ENCODE results near the gene ADORA2B.
"Not testable (repeated sequence)": the region's sequence is repeated elsewhere in the genome, so short reads cannot be mapped to it uniquely, and the experiment has no call there.

Gene ADORA2B

DNA sequence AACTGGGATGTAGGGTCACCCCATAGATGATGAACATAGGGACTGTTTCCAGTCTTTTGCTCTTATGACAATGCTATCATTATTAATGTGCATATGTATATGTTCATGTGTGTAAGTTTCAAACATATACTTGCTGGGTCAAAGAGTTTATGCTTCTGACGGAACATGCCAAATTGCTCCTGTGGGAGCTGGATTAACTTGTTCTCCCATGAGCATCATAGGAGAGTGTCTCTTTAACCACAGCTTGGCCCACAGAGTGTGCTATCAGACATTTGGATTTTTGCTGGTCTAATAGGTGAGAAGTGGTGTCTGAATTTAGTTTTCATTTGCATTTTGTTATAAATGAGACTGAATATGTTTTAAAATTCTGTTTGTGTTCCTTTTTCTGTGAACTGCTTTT, 22.3 kb upstream of the ADORA2B start:
- no peak for DNase-seq (ENCODE audit: low read depth in 2 of 2)

GRCh38 chr17:15926039-15926740, 18.7 kb upstream of the ADORA2B start:
- no peak for DNase-seq (ENCODE audit: low read depth in 2 of 2)

GRCh38 chr17:15928286-15928785, 16.6 kb upstream of the ADORA2B start:
- DNase-seq (ENCODE audit: low read depth in 2 of 2) = no peak

DNA sequence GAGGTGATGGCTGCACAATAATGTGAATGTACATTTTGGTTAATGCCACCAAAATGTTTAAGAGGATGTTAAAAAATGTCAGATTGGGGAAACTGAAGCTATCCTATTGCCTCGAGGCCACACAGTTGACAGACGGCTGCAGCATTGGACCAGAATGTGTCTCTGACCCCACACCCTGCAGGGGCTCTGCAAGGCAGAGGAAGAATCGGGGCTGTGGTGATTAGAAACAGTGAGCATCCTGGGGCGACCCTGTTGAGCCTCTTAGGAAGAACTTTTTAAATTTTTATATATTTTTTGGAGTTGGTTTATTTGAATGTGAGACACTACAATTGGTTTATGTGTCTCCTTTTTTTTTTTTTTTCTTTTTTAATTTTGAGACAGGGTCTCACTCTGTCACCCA, 15.0 kb upstream of the ADORA2B start:
- DNase-seq (ENCODE audit: low read depth in 2 of 2) = no peak

DNA sequence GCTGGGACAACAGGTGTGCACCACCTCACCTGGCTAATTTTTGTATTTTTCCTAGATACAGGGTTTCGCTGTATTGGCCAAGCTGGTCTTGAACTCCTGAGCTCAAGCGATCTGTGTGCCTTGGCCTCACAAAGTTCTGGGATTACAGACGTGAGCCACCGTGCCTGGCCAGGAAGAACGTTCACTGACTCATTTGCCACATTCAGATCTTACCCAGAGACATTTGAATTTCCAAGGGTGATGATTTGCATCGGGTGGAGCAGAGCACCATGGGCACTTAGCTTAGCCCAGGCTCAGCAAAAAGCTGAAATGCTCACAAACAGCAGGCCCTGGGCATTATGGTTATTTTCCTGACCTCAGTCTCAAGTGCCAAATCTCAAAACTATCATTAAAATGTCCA, 14.5 kb upstream of the ADORA2B start:
- no peak for DNase-seq (ENCODE audit: low read depth in 2 of 2)

- no peak for DNase-seq (ENCODE audit: low read depth in 2 of 2)
These were observed 13.5 kb upstream of the ADORA2B start for GRCh38 chr17:15931394-15931793.

DNA sequence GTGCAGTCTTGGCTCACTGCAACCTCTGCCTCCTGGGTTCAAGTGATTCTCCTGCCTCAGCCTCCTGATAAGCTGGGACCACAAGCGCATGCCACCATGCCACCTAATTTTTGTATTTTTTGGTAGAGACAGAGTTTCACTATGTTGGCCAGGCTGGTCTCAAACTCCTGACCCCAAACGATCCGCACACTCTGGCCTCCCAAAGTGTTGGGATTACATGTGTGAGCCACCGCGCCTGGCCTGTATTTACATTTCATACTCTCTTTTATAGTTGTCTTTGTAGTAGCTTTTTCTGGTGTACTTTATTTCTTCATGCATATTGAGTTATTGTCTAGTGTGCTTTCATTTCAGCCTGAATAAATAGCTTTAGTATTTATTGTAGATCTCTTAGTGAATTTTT, 10.1 kb upstream of the ADORA2B start:
- DNase-seq (ENCODE audit: low read depth in 2 of 2) = no peak

DNA sequence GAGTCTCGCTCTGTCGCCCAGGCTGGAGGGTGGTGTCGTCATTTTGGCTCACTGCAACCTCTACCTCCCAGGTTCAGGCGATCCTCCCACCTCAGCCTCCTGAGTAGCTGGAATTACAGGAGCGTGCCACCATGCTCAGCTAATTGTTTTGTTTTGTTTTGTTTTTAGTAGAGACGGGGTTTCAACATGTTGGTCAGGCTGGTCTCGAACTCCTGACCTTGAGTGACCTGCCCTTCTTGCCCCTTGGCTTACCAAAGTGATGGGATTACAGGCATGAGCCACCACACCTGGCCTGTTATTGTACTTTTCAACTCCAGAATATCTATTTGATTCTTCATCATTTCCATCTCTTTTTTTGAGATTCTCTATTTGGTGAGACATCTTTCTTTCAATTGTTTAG, 9.0 kb upstream of the ADORA2B start:
- no peak for DNase-seq (ENCODE audit: low read depth in 2 of 2)

- DNase-seq (ENCODE audit: low read depth in 2 of 2) = not testable (repeated sequence)
These were observed 8.4 kb upstream of the ADORA2B start for GRCh38 chr17:15936481-15936880.

DNA sequence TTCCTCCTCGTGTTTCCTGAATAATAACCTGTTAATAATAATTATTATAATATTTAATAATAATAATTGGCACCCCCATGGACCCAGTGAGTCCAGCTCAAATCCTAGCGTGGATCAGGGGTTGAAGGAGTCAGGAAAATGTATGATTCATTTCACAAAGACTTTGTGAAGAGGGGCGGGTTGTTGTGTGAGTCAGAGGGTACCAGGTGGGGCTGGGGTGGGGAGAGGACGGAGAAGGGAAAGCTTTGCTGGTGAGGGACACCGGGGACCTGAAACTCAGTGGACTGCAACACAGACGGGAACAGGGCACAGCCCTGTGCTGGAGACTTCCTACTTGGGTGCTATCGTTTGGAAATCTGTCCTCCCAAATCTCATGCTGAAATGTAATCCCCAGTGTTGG, 3.1 kb upstream of the ADORA2B start:
- DNase-seq (ENCODE audit: low read depth in 2 of 2) = no peak

DNA sequence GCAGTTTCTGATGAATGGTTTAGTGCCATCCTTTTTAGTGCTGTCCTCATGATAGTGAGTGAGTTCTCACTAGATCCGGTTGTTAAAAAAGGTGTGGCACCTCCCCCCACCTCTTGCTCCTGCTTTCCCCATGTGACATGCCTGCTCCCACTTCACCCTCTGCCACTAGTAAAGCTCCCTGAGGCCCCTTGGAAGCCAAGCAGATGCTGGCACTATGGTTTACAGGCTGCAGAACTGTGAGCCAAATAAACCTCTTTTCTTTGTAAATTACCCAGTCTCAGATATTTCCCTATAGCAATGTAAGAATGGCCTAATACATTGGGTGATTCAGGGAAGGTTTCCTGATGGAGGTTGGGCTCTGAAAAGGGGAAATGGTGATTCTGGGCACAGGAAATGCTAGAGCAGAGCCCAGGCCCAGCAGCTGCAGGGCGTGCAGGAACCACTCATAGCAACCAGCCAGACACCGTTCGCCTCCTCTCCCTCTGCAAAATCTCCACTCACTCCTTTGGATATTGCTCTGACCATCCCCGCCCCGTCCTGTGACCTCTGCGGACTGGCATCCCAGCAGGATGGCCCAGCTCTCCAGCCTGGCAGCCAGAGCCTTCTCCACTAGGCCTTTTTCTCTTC, 2.6 kb upstream of the ADORA2B start:
- DNase-seq (ENCODE audit: low read depth in 2 of 2) = no peak

GRCh38 chr17:15943971-15944758, 765 bp upstream of the ADORA2B start:
- no peak for DNase-seq (ENCODE audit: low read depth in 2 of 2)

DNA sequence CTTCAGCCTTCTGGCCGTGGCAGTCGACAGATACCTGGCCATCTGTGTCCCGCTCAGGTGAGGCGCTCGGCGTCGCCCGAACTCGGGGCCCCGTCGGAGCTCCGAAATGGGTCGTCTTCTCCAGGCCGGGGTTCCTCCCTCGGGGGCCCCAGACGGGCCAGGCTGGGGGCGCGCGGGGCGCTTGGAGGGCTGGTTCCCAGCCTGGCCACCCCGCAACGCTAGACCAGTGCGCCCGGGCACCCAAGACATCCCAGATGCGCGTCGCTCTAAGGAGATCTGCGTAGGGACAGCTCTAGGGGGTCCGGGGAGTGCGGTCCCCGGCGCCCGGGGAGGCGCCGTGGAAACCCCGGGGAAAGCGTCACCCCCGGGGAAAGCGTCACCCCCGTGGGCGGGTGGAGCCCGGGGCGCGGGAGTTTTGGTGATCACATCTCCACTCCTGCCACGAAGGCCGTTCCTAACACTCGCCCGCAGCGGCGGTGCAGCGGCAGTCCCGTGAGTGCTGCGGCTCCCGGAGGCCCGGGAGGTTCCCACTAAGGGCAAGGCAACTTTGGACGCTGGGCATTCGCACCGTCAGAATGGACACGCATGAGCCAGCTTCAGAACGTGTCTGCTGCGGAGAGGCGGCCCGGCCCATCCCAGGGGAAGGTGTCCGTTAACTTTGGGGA, 729 bp downstream of the ADORA2B start:
- DNase-seq (ENCODE audit: low read depth in 2 of 2) = no peak

DNA sequence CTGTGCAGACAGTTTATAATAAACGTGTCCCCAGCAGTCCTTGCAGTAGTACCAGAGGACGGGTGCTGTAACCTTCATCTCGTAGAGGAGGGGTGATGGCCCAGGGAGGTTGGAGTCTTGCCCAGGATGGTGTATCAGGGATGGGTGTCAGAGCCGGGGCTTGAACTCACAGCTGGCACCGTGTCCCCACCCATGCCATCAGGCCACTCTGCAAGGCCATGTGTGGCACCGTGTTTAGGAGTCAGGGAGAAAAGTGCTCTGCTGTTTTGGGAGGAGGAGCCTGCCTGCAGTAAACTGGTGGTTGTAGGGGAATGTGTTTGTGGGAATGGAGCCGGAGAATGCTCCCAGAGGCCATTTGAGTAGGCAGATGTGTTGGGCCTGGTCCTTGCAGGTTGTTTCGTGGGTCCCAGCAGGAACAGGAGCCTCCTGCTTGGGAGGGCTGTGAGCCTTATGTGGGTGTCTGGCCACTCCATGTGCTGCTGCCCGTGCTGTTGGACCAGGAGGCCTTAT, 1.7 kb downstream of the ADORA2B start:
- DNase-seq (ENCODE audit: low read depth in 2 of 2) = no peak

GRCh38 chr17:15947271-15947670, 2.3 kb downstream of the ADORA2B start:
- no peak for DNase-seq (ENCODE audit: low read depth in 2 of 2)

- no peak for DNase-seq (ENCODE audit: low read depth in 2 of 2)
These were observed 3.2 kb downstream of the ADORA2B start for GRCh38 chr17:15947976-15948752.

GRCh38 chr17:15951368-15952047, 6.6 kb downstream of the ADORA2B start:
- DNase-seq (ENCODE audit: low read depth in 2 of 2) = no peak

- no peak for DNase-seq (ENCODE audit: low read depth in 2 of 2)
These were observed 7.2 kb downstream of the ADORA2B start for GRCh38 chr17:15952048-15952532.

DNA sequence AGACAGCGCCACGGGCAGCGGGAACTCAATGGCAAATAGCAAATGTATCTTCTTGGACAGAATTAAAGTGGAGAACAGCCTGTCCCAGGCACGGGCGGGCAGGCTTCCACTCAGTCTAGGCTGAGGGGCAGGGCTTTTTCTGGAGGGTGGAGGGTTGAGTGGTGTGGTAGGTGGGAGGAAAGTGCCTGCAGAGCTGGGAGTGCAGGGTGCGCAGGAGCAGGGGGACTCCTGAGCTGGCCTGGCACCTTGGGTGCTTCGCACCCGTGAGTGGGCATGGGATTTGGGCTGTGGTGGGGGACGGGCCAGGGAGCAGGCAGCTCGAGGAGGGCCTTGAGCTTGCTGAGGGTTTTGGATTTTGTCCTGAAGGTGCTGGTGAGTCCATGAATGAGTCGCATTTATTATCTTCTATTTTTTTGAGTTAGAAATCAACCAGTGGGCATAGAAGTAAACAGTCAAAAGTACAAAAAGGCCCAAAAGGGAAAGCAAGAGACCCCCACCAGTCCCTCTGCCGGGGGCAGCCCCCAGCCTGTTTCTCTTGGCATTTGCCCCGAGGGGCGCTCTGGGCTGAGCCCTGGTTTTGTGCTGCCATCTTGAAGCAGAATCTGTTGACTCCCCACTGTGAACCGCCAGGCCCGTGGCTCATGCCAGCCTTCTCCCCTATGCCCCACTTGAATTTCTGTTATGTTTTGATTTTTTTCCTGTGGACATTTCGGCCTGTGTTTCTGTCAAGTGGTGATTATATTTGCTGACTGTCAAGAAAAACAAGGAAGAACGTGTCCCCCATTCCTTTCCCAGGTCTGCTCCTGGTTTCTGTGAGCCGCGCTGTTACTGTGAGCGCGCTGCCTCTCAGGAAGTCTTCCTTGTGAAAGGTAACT, 8.2 kb downstream of the ADORA2B start:
- no peak for DNase-seq (ENCODE audit: low read depth in 2 of 2)
